ENCODE results near the gene MISP.

Gene MISP

DNA sequence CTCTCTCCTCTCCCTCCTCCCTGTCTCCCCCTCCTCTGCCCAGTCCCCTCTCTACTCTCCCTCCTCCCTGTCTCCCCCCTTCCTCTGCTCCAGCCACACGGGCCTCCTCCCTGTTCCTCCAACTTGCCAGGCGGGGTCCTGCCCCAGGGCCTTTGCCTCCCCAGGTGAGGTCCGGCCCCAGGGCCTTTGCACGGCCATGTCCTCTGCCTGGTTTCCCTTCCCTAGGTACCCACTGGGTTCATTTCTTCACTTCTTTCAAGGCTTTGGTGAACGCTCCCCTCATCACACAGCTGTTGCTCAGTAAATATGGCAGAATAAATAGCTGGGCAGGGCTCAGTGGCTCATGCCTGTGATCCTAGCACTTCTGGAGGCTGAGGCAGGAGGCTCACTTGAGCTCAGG is 21.2 kb downstream of the MISP start:
- no peak for DNase-seq (ENCODE audit: low read depth in 2 of 2)

DNA sequence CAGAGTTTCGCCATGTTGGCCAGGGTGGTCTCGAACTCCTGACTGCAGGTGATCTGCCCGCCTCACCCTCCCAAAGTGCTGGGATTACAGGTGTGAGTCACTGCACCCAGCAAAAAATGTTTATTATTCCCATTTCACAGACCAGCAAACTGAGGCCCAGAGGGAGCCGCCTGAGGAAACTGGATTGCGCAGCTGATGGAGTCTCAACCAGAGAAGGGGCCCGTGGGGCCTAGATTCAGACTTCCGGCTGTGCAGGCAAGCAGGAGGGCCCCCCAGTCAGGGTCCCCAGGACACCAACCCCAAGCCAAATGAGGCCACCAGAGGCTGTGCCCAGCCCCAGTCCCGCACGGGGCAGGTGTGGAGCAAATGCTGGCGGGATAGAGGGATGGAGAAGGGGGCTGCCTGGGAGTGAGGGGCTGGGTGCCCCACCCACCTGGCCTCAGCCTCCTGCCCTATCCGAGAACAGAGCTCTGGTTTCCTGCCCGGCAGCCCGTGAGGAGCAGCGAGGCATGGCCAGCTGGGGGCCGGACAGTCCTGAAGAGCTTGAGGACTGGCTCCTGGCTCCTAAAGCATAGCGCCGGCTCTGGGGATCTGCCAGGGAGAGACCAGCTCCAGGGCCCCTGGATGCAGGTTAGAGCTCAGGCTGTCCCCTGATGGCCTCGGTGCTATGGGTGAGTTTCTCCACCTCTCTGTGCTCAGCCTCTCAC is 22.0 kb downstream of the MISP start:
- DNase-seq (ENCODE audit: low read depth in 2 of 2): no peak

DNA sequence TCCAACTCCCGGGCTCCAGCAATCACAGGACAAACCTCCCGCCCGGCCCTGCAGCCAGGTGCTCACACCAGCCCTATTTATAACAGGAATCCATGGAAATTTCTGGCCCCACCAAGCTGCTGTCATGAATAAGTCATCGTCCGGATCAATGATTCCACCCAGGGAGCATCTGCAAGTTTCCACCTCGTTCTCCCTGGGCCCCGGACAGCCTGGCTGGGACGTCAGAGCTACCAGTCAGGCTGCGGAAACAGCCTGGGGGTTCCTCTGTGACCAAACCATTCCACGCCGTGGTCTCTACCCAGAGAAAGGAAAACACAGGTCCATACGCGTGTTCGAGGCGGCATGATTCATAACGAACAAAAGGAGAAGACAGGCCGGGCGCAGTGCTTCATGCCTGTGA is 25.6 kb downstream of the MISP start:
- no peak for DNase-seq (ENCODE audit: low read depth in 2 of 2)

DNA sequence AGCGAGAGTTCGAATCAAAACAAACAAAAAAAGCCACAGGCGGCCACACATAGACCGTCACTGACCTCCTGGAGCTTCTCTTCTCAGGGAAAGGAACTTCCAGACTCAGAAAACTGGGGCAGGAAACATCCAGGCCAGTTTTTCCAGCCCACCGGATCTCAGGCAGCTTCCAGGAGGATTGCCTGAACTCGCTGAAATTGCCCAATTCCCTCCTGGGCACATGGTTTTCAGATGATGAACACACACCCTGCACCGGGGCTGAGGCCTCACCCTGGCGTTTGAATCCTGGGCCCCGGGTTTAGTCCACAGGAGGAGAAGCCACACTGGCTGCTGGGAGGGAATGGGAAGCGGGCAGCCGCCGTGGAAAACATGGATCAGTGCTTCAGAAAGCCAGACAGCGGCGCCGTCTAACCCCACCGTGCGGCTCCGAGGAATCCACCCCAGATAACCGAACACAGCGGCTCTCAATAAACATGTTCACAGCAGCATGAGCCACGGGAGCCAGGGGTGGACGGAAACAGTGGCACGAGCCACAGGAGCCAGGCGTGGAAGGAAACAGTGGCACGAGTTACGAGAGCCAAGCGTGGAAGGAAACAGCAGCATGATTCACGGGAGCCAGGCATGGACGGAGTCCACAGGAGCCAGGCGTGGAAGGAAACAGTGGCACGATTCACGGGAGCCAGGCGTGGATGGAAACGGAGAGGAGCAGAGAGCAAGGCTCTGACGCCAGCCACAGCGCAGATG is 28.2 kb downstream of the MISP start:
- DNase-seq (ENCODE audit: low read depth in 2 of 2): peak; percentile 77 to 82

DNA sequence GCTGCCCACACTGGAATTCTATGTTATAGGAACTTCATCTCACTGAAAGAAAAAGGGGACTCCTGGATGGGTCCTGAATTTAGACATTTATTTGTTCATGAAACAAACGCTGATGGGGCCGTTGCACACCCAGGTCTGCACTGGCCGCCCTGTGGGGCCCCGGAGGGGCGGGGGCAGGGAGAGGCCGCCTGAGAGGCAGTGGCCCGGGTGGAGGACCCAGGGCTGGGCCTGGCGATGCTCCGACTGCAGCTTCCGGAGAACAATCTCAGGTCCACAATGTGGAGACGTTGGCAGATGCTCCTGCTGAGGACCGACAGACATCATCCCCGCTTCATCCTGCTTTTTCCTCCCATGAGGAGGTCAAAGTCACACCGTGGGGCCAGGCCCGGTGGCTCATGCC is 30.0 kb downstream of the MISP start:
- DNase-seq (ENCODE audit: low read depth in 2 of 2): no peak

DNA sequence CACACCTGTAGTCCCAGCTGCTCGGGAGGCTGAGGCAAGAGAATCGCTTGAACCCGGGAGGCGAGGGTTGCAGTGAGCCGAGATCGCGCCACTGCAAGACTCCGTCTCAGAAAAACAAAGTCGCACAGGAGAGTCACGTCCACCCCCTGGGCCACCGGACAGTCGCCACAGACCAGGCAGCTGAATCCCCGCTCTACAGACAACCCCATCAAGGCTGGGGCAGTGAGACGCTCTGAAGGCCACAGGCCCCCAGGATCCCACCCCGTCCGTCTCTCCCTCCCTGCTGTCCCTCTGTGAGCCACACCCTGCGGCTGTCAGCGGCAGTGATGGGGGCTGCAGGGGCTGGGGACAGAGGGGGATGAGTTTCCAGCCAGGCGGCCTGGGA is 30.9 kb downstream of the MISP start:
- DNase-seq (ENCODE audit: low read depth in 2 of 2): no peak

DNA sequence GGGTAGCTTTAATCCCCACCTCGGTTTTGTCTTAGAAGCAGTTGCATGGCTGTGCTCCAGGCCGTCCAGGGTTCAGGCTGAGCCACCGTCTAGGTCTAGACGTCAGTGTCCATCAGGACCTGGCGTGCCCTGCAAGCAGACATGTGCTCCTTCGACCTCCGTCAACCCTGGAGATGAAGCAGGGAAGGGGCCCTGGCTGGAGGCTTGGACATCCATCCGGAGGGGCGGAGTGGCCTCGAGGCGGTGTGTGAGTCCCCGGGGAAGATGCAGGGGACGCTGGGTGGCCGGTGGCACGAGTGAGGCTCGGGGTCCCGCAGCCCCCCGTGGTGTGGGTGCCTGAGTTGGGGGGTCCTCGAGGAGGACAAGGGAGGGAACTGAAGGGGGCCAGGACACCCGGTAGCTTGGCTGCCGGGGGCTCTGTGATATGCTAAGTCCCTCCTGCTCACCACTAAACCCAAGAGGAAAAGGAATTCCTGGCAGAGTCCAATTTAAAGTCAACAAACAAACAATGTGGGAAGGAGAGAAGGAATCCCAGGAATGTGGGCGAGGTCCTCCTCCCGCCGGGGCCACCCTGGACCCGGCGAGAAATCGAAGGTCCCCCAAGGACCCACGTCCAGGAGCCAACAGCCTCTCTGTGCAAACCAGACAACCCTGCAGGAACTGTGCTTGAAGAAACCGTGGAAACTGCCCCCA is 31.4 kb downstream of the MISP start:
- peak; percentile 35 to 45 for DNase-seq (ENCODE audit: low read depth in 2 of 2)

DNA sequence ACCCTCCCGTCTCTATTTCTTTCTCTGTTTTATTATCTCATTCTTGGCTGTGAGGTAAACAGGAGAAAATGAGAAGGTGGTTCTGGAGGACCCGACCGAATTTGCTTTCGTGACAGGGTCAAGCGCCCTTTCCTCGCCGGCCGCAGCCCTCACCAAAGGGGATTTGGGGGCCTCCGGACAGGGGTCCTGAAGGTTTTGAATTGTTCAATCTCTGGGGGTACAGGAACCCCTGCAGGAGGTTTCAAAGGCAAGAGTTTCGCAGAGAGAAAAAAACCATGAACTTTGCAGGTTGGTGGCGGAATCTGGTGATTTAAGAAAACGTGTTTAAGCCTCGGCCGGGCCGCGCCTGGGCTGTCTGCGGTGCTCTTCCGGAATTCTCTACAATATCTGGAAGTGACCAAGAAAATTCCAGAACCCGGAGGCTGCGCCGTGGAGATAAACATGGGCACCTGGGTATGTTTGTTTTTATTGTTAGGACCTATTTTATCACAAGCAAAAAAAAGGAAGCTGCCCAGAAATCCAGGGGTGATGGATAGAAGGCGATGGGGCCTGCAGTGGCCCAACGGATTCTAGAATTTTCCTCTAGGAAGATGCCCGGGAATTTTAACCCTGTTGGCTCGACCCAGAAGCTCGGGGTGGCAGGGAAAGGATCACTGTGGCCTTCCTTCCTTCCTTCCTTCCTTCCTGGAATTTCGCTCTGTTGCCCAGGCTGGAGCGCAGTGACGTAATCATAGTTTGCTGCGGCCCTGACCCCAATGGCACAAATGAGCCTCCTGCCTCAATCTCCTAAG is 32.2 kb downstream of the MISP start:
- DNase-seq (ENCODE audit: low read depth in 2 of 2): no peak

DNA sequence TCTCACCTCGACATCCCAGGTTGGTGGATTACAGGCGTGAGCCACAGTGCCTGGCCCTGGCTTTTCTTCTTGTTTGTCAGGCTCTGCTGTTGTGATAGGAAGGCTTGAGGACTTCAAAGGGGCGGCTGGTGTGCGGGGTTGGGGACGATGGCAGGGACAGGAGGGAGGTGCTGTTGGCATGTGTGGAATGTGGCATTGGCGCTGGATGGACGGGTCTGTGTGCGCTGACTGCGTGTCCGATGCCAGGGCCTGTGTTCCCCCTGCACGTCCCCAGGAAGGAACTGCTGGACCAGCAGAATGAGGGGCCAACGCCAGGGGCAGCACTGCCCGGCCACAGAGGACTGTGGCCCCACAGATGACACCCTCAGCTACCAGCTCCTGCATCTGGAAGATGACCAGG is 33.6 kb downstream of the MISP start:
- no peak for DNase-seq (ENCODE audit: low read depth in 2 of 2)

DNA sequence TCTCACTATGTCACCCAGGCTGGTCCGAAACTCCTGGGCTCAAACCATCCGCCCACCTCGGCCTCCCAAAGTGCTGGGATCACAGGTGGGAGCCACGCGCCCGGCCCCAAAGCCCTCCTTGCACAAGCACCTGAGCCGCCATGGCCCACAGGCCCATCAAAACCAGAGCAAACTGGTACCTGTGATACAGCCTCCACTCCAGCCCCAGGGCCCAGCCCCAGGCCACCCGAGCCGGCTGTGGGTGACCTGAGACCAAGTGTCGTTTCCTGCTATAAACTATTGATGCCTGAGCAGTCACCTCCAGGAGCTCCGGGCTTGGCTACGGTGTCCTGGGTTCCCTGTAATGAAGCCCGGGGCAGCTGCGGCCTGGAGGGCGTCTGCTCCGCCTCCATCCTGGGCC is 36.6 kb downstream of the MISP start:
- no peak for DNase-seq (ENCODE audit: low read depth in 2 of 2)

DNA sequence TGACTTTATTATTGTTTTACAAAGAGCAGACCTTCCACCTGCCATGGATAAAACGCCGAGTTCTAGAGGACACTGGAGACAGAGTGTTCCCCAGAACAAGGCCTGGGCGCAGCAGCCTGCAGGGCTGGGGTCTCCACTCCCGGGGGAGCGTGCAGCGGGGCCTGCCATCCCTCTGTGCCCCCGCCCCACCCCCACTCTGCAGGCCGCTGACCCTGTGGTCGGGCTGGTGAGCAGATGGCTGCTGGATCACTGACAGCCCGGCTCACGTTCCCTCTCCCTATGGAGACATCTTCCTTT is 37.7 kb downstream of the MISP start:
- DNase-seq (ENCODE audit: low read depth in 2 of 2): no peak

DNA sequence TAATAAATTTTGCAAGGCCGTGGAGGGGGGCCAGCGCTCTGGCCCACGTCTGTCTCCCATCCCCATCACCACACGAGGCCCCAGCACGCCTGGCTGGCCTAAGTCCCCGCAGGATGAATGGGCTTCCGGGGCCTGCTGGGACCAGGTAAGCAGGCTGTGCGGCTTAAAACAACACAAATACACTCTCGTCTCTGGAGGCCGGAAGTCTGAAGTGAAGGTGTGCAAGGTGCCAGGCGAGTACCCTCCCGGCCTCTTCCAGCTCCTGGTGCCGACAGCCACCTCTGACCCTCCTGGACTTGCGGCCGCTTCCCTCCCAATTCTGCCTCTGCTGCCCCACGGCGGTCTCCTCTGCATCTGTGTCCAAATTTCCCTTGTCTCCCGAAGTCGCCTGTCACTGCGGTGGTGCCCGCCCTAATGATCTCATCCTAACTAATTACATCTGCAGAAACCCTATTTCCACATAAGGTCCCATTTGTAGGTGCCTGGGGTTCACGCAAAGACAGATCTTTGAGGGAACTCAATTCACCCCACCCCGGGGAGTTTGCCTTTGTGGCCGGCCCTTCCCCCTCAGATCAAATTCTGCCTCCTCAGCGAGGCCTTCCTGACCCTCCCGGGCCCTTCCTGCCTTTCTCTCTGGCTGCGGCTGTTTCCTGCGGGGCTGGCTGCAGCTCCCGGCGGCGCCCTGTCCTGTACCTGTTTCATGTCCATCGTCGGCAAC is 38.2 kb downstream of the MISP start:
- no peak for DNase-seq (ENCODE audit: low read depth in 2 of 2)

DNA sequence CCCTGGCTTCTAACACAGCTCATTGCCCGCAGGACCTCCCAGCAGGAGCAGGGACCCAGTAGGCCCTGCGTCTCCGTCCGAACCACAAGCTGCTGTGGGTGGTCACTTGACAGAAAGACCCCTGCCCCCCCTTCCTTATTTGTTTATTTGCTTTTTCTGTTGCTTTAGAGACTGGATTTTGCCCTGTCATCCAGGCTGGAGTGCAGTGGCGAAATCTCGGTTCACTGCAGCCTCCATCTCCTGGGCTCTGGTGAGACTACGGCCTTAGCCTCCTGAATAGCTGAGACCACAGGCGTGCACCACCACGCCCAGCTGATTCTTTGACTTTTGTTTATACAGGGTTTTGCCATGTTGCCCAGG is 38.8 kb downstream of the MISP start:
- DNase-seq (ENCODE audit: low read depth in 2 of 2): no peak

DNA sequence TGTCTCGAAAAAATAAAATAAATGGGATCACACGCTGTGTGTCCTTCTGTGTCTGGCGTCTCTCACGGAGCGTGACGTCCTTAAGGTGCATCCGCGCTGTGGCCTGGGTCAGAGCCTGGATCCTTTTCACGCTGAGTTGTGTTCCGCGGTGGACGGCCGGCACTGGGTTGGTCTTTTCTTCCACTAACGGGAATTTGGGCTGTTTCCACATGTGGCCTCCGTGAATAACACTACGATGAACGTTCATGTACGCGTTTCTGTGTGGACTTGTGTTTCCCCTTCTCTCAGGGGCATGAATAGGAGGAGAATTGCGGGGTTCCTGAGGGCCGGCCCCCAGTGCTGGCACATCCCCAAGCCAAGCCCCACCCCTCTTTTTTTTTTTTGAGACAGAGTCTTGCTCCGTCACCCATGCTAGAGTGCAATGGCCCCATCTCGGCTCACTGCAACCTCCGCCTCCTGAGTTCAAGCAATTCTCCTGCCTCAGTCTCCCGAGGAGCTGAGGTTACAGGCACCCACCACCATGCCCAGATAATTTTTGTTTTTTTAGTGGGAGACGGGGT is 40.2 kb downstream of the MISP start:
- no peak for DNase-seq (ENCODE audit: low read depth in 2 of 2)

DNA sequence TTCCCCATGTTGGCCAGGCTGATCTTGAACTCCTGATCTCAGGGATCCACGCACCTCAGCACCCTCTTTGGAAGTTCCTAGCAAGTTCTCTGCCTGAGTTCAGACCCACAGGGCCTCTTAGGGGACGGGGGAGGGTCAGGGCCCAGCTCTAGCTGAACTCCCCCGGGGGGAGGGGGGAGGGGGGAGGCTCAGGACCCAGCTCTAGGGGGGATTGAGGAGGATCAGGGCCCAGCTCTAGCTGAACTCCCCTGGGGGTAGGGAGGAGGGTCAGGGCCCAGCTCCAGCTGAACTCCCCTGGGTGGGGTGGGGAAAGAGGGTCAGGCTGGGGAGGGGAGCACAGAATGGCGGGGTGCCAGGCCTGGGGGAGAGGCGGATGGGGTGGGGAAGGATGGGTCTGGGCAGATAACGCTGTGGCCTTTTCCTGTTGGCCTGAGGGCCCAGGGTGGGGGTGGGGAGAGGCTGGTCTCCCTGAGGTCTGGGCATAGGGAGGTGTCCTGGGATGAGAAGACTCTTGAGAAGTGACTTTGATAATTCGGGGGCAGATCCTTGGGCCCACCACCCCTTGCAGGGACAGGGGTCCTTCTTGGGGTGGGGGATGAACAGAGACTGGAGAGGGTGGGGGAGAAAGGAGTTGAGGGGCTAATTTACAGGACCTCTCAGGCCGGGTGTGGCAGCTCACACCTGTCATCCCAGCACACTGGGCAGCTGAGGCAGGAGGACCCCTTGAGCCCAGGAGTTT is 40.8 kb downstream of the MISP start:
- no peak for DNase-seq (ENCODE audit: low read depth in 2 of 2)

DNA sequence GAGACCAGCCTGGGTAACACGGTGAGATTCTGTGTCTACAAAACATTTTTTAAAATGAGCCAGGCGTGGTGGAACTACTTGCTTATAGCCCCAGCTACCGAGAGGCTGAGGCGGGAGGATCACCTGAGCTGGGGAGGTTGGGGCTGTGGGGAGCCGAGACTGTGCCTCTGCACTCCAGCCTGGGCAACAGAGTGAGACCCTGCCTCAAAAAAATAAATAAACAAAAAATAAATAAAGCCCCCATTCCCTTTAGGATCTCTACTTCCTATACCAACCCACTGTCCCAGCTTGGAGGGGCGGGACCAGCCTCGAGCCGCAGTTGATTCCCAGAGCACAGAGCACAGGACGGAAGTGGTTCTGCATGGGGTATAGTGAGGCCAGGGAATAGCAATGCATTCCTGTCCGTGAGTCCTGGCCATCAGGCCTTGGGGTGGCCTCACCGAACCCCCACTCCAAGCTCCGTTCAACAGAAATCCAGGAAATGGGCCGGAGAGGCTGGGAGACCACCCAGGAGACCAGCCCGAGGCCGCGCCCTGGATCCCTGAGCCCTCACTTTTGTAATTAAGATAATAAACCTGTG is 41.5 kb downstream of the MISP start:
- no peak for DNase-seq (ENCODE audit: low read depth in 2 of 2)

DNA sequence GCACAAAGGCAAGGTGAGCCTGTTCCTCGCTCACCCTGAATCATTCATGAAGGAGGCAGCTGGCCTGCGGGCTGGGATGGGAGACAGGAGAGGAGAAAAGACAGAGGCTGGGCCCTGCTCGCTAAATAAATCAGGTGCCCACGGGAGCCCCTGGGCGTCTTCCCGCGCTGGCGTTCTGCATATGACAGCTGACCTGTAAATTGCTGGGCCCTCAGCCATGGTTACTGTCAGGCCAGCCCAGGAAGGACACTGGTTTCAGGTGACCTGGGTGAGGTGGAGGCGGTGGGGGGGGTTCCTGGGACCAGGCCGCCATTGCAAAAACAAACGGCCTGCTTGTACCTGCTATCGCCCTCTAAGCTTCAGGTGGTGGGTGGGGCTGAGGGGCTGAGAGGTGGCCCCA is 42.9 kb downstream of the MISP start:
- DNase-seq (ENCODE audit: low read depth in 2 of 2): no peak

DNA sequence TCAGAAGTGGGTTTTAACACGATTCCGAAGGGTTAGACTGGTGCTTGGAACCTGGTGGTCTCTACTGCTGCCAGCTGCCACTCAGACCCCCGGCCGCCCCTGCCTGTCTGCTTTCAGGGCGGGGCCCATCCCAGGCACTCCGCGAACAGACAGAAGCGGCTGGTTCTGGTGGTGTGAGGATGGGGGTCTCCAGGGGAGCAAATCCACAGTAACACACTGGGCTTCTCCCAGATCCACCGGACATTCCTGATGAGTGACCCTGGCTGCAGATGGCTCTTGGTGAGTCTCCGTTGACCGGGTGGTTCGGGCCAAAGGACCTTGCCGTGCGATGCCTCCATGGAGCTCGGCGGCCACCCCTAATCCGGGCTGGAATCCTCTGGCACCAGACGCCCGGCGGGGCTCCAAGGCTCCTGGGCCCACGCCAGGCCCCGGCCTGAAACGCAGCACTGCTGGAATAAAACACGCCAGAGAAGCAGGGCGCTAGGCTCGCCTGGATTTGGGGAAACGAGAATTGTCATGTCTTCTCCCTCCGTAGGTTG is 44.2 kb downstream of the MISP start:
- DNase-seq (ENCODE audit: low read depth in 2 of 2): no peak

DNA sequence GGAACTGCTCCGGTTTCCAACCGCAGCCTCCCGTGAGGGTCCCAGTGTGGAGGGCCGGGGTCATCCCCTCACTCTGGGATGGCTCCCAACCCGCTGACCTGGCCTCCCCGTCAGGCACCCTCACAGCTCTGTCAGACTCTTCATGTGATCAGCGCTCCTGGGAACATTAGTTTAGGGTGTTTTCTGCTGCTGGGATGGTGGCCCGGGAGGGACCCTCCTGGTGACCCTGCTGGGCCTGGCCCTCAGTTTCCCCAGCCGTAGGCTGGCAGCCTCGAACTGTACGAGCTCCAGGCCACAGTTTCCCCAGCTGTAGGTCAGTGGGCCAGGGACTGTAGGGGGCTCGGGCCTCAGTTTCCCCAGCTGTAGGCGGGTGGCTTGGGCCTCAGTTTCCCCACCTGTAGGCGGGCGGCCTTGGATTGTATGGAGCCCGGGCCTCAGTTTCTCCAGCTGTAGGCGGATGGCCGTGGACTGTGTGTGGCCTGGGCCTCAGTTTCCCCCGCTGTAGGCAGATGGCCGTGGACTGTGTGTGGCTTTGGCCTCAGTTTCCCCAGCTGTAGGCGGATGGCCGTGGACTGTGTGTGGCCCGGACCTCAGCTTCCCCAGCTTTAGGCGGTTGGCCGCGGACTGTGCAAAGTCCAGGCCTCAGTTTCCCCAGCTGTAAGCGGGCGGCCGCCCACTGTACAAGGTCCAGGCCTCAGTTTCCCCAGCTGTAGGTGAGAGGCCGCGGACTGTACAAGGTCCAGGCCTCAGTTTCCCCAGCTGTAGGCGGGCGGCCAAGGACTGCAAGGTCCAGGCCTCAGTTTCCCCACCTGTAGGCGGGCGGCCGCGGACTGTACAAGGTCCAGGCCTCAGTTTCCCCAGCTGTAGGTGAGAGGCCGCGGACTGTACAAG is 45.0 kb downstream of the MISP start:
- DNase-seq (ENCODE audit: low read depth in 2 of 2): no peak

Measured in fibroblast of skin of left biceps (primary cell).